Measurements from ENCODE around the gene CYTH2. TPM values are rescaled to one million over a fixed set of nuclear protein-coding genes. Genes with fewer than 3 reads are reported as not detected.

CYTH2 gene
- total RNA-seq, 2 experiments from 2014 or later = 44.0 to 53.2 TPM

- H3K36me3 ChIP-seq (ENCODE audit: insufficient read depth, low read length) = no peaks in the 10 kb centered on the region
- no peaks in the 10 kb centered on the region for H4K20me1 ChIP-seq (ENCODE audit: insufficient read depth, low read length)
- CTCF ChIA-PET (ENCODE audit: unreplicated experiment) = interaction anchor here (0.5 to 1.1 kb wide), 8 partner anchors 13 to 1662 kb away, joined by 3 to 11 read pairs (median 3); no protein-coding TSS in a partner anchor
- DNase-seq (ENCODE audit: low spot score) = peak; percentile 98
- H3K9me3 ChIP-seq (ENCODE audit: low read length) = no peaks in the 10 kb centered on the region
- H3K79me2 ChIP-seq (ENCODE audit: insufficient read depth, low read depth, low read length) = no peaks in the 10 kb centered on the region
- peak overlapping the region; percentile 41 for H3K27ac ChIP-seq (ENCODE audit: low read depth, low read length, poor library complexity, severe bottlenecking)
- POLR2A ChIA-PET = interaction anchor here (0.6 to 1.7 kb wide), 6 partner anchors 9 to 1435 kb away, joined by 3 to 9 read pairs (median 4); a partner anchor contains a TSS
- TF ChIP-seq CTCF (conservative IDR thresholded peaks at IDR 0.05; ENCODE audit: low read length) = no peak
- TF ChIP-seq EZH2phosphoT487 (IDR thresholded peaks at IDR 0.05; ENCODE audit: borderline replicate concordance, low read depth, low read length) = no peak
- intact Hi-C loops (cut with micrococcal nuclease; ENCODE audit: unreplicated experiment) = loop anchor here (2.0 kb wide), 1 partner anchor 102 kb away; the partner anchor contains the start of gene KDELR1
- no peaks in the 10 kb centered on the region for H3K9me2 ChIP-seq (ENCODE audit: insufficient read depth, low read length)
- H3K4me3 ChIP-seq (ENCODE audit: low read depth, low read length, poor library complexity, severe bottlenecking) = peak overlapping the region; percentile 63
- BruUV-seq (replicated peaks) = no TSS peak
- peak overlapping the region; percentile 51; the same call in 1 of the 2 replicates for H2AFZ ChIP-seq (ENCODE audit: low read length)
- peaks cover 31% of the 10 kb centered on the region for H3K4me1 ChIP-seq (ENCODE audit: insufficient read depth, low read length, poor library complexity, severe bottlenecking)
- H3K4me2 ChIP-seq (ENCODE audit: low read length) = peak overlapping the region; percentile 69
Observed at GRCh38 chr19:48492925-48493717, 24.0 kb downstream of the CYTH2 start.

- intact Hi-C loops (cut with micrococcal nuclease; ENCODE audit: unreplicated experiment) = loop anchor here (2.0 kb wide), 1 partner anchor 103 kb away; the partner anchor contains the start of gene KDELR1
Observed at GRCh38 chr19:48493718-48494401, 24.7 kb downstream of the CYTH2 start.

More at GRCh38 chr19:48493718-48494401, 24.7 kb downstream of the CYTH2 start:
- CTCF ChIA-PET (ENCODE audit: unreplicated experiment) = interaction anchor here (0.6 to 1.1 kb wide), 7 partner anchors 12 to 1380 kb away, joined by 3 to 11 read pairs (median 3); no protein-coding TSS in a partner anchor
- Histone ChIP-seq H3K4me3 (ENCODE audit: low read depth, low read length, poor library complexity, severe bottlenecking) (peak overlapping the region; percentile 63), H4K20me1 (ENCODE audit: insufficient read depth, low read length) (no peaks in the 10 kb centered on the region), H2AFZ (ENCODE audit: low read length) (no peak overlapping the region), H3K36me3 (ENCODE audit: insufficient read depth, low read length) (no peaks in the 10 kb centered on the region), H3K9me3 (ENCODE audit: low read length) (no peaks in the 10 kb centered on the region), H3K4me2 (ENCODE audit: low read length) (peak overlapping the region; percentile 68; the same call in 1 of the 2 replicates), H3K27ac (ENCODE audit: low read depth, low read length, poor library complexity, severe bottlenecking) (no peak overlapping the region), H3K79me2 (ENCODE audit: insufficient read depth, low read depth, low read length) (no peaks in the 10 kb centered on the region), H3K4me1 (ENCODE audit: insufficient read depth, low read length, poor library complexity, severe bottlenecking) (peaks cover 31% of the 10 kb centered on the region), H3K9me2 (ENCODE audit: insufficient read depth, low read length) (no peaks in the 10 kb centered on the region)
- no peak for DNase-seq (ENCODE audit: low spot score)
- no TSS peak for BruUV-seq (replicated peaks)
- TF ChIP-seq CTCF (conservative IDR thresholded peaks at IDR 0.05; ENCODE audit: low read length) (no peak), EZH2phosphoT487 (IDR thresholded peaks at IDR 0.05; ENCODE audit: borderline replicate concordance, low read depth, low read length) (no peak)
- POLR2A ChIA-PET = interaction anchor here (0.6 to 1.7 kb wide), 6 partner anchors 8 to 1435 kb away, joined by 3 to 9 read pairs (median 4); a partner anchor contains a TSS
